A172 (cell line): ENCODE results near the gene TMOD2. TPM values are rescaled to one million over a fixed set of nuclear protein-coding genes. Genes with fewer than 3 reads are reported as not detected.
A peak's percentile ranks its signal among the peaks of the same experiment; 100 is the strongest.
"Not testable (repeated sequence)": the region's sequence is repeated elsewhere in the genome, so short reads cannot be mapped to it uniquely, and the experiment has no call there.

Experiments used
- DNase-seq: peaks from one replicate; pipeline ENCODE4 v3.0.0-alpha.2; 2015; ENCODE audit warnings: low spot score
- total RNA-seq: library from RNA; depleted of rRNA; stranded (reverse); fragments of >200 nt; shearing (Covaris generic); gene quantifications from 2 replicates; pipeline ENCODE4 v1.2.3, GENCODE V29; 2014

TMOD2 gene
- total RNA-seq, 1 experiment from 2014 or later, result 7.9 TPM

- no peak for DNase-seq
These were observed 19.5 kb downstream of the TMOD2 start for GRCh38 chr15:51770902-51771301.

- no peak for DNase-seq
These were observed 20.4 kb downstream of the TMOD2 start for GRCh38 chr15:51771773-51772172.

- DNase-seq, result no peak
These were observed 23.5 kb downstream of the TMOD2 start for GRCh38 chr15:51774916-51775315.

GRCh38 chr15:51775967-51776816, 24.8 kb downstream of the TMOD2 start:
- DNase-seq, result peak; percentile 42

GRCh38 chr15:51776952-51777569, 25.7 kb downstream of the TMOD2 start:
- DNase-seq, result peak; percentile 78

GRCh38 chr15:51780636-51781035, 29.2 kb downstream of the TMOD2 start:
- DNase-seq, result no peak

- DNase-seq, result no peak
These were observed 30.1 kb downstream of the TMOD2 start for GRCh38 chr15:51781506-51781905.

GRCh38 chr15:51782357-51782896, 31.0 kb downstream of the TMOD2 start:
- no peak for DNase-seq

GRCh38 chr15:51783967-51784366, 32.6 kb downstream of the TMOD2 start:
- no peak for DNase-seq

- DNase-seq, result peak; percentile 40
These were observed 35.7 kb downstream of the TMOD2 start for GRCh38 chr15:51787130-51787529.

- not testable (repeated sequence) for DNase-seq
These were observed 41.1 kb downstream of the TMOD2 start for GRCh38 chr15:51792474-51792873.

GRCh38 chr15:51793521-51794305, 42.3 kb downstream of the TMOD2 start:
- DNase-seq, result no peak

GRCh38 chr15:51796847-51797401, 45.5 kb downstream of the TMOD2 start:
- DNase-seq, result no peak

- no peak for DNase-seq
These were observed 46.9 kb downstream of the TMOD2 start for GRCh38 chr15:51798281-51798680.

GRCh38 chr15:51799282-51800252, 48.2 kb downstream of the TMOD2 start:
- no peak for DNase-seq

GRCh38 chr15:51801391-51801835, 50.0 kb downstream of the TMOD2 start:
- DNase-seq, result peak; percentile 22

- DNase-seq, result no peak
These were observed 51.2 kb downstream of the TMOD2 start for GRCh38 chr15:51802593-51802992.

- DNase-seq, result no peak
These were observed 52.6 kb downstream of the TMOD2 start for GRCh38 chr15:51803965-51804364.

GRCh38 chr15:51806123-51806522, 54.7 kb downstream of the TMOD2 start:
- DNase-seq, result no peak

GRCh38 chr15:51809457-51809856, 58.1 kb downstream of the TMOD2 start:
- DNase-seq, result no peak

- DNase-seq, result no peak
These were observed 61.2 kb downstream of the TMOD2 start for GRCh38 chr15:51812598-51812997.
